Endothelial cell of coronary artery (primary cell): ENCODE data around the gene SMIM41. TPM values are rescaled to one million over a fixed set of nuclear protein-coding genes. Genes with fewer than 3 reads are reported as not detected.

Experiments used
- total RNA-seq: library from RNA; depleted of rRNA; stranded (reverse); fragments of >200 nt; gene quantifications from 2 replicates; pipeline ENCODE4 v1.2.3, GENCODE V29; 2014

The SMIM41 gene
- total RNA-seq: under 0.01 TPM in 1 of 2 replicates, not detected in the other

DNA sequence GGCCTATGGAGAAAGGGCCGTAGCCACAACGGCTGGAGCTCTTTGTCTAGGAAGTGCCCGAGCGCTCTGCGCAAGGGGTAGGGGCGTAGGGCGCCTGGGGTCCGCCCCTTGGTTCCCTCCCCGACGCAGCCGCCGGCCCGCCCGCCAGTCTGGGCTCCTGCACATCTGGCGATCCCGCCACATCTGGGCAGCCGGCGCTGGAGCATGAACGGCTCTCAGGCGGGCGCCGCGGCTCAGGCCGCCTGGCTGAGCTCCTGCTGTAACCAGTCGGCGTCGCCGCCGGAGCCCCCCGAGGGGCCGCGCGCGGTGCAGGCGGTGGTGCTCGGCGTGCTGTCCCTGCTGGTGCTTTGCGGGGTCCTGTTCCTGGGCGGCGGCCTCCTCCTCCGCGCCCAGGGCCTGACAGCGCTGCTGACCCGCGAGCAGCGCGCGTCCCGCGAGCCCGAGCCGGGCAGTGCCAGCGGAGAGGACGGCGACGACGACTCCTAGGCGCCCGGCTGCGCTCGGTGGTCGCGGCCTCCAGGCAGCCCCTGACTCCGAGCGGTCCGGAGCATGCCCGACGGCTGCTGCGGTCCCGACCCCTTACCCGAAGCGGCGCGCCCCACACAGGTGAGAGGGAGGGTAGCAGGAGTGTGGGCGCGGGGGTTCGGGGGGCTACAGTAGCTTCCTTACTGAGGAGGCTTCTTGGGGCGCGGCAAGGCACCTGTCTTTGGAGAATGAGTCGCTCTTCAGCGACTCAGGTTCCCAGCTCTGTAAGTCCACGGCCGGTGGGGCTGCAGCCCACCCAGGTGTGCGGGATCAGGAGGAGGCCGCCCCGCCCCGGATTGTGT is at the start of gene SMIM41:
SMIM41 (plus strand) TSS at position 129 of the 827 bp plus-strand sequence; CDS start at position 205, 76 bp downstream.

DNA sequence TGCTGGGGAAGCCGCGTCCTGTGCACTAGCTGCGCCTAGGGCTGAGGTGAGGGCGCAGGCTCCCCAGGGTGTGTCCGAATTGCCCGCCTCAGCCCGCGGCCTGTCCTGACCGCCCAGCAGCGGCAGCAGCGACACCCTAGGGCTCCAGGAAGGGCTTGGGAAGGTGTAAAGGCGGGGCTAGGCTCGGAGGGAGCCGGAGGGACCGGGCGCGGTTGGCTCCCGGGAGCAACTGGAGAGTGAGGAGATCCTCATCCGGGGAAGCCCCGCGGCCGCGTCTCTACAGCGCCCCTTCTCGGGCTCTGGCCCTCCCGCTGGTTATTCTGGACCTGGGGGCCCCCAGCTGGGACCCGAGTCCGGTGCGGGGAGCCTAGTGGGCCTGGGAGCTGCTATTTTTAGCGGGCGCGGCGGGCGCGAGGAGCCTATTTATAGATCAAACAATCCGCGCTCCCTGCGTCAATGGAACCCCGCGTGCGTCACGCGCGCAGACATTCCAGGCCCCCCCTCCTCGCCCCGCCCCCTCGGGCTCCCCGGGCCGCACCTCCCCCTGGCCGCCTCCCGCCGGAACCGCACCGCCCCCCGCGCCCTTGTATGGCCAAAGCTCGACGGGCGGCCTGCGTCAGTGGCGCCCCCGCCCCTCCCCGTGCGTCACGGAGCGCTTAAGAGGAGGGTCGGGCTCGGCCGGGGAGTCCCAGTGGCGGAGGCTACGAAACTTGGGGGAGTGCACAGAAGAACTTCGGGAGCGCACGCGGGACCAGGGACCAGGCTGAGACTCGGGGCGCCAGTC is 28.6 kb upstream of the SMIM41 start, which contains the start of gene NR4A1:
NR4A1 (plus strand) TSS at position 685 of the 784 bp plus-strand sequence. CDS start 2,887 bp downstream, outside the sequence.

DNA sequence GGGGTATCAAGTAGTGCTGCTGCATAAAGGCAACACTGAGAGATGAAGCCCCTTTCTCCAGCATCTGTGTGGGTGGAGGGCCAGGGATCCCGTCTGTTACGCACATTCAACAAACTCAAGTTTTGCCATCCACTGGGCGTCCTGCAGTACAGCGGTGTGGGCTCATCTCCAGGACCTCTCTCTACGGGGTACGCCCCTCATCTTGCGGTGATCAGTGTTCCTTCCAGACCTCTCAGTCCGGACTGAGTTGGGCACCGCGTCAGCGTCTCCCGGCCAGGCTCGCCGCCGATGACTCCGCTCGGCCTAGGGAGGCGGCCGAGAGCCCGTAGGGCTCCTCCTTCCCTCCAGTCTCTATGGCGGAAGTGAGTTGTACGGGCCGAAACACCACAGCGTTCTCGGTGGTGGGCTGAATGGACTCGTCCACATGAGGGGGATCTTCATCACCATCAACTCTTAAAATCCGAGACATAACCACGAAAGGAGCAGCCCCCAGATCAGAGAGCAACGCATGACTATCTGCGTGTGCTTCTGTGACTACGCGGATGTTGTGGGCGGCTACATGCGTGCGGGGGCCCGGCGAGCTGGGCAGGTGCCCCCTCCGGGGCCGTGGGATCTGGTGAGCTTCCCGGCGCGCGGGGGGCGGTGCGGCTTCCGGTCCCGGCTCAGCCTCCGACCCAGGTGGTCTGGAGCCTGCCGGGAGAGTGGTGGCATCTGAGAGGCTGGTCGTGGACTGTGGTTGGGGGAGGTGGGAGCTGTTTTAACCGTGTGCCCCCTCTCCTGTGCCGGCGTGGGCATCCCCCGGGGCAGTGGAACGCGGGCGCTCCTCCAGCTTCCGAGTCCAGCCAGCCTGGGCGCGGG is 9.9 kb upstream of the SMIM41 start, which contains the start of gene ATG101:
ATG101 (plus strand) TSS at position 652 of the 858 bp plus-strand sequence. CDS start 3,673 bp downstream, outside the sequence.

Other genes starting within 250 kb of the SMIM41 start
- 0.18 and 0.19 TPM in 2 replicates for gene FIGNL2, start 231.0 kb upstream of the SMIM41 start, total RNA-seq
- gene ANKRD33, start 191.6 kb upstream of the SMIM41 start, total RNA-seq: under 0.01 and 0.09 TPM in 2 replicates
- 448 and 520 TPM in 2 replicates for gene ACVRL1, start 172.2 kb upstream of the SMIM41 start, total RNA-seq
- 12.9 and 20.0 TPM in 2 replicates for gene ACVR1B, start 128.0 kb upstream of the SMIM41 start, total RNA-seq
- 30.7 and 41.4 TPM in 2 replicates for gene TAMALIN, start 72.8 kb upstream of the SMIM41 start, total RNA-seq
- gene NR4A1, start 28.3 kb upstream of the SMIM41 start, total RNA-seq: 0.27 and 1.4 TPM in 2 replicates
- gene ATG101, start 9.7 kb upstream of the SMIM41 start, total RNA-seq: 81.8 and 87.6 TPM in 2 replicates
- 5.5 and 6.7 TPM in 2 replicates for gene KRT80, start 112.3 kb downstream of the SMIM41 start, total RNA-seq
- 1,160 and 1,591 TPM in 2 replicates for gene KRT7, start 153.5 kb downstream of the SMIM41 start, total RNA-seq
- 0.85 TPM in 1 of 2 replicates, not detected in the other for gene KRT86, start 194.9 kb downstream of the SMIM41 start, total RNA-seq
- 0.18 TPM in 1 of 2 replicates, not detected in the other for gene KRT81, start 211.8 kb downstream of the SMIM41 start, total RNA-seq
- not detected in 2 replicates for gene KRT83, start 241.7 kb downstream of the SMIM41 start, total RNA-seq